PC-9 (cell line): ENCODE data around the gene USP38.

Experiments used
- EZH2 ChIP-seq: fragments of 200-600 bp; sonication (generic); IDR thresholded peaks from 2 replicates; pipeline ENCODE4 v1.8.0; 2017; ENCODE audit warnings: antibody characterized with exemption, low read depth
- TF ChIP-seq, protein P1 (sequence below): fragments of 200-600 bp; sonication (generic); conservative IDR thresholded peaks from 2 replicates; pipeline ENCODE4 v1.6.1; 2017; ENCODE audit warnings: mixed run types, antibody characterized with exemption, mild to moderate bottlenecking, moderate library complexity

DNA sequence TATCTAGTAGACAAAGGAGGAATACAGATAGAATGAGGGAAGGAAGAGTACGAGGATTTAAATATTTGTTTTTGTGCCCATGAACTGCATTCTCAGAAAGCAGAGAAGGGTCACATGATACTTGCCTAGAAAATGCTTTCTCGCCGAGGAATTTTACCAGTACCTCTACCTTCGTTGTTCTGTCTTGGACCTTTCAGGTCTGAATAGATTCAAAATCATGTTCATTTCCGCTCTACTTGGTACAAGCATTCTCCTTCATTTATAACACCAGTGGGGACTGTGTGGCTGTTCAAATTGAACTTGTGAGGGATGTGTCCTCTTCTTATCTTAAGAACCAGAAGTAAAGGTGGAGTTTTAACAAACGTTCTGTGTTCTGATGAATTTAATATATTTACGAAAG, 1.9 kb downstream of the USP38 start:
- TF ChIP-seq, protein P1, sequence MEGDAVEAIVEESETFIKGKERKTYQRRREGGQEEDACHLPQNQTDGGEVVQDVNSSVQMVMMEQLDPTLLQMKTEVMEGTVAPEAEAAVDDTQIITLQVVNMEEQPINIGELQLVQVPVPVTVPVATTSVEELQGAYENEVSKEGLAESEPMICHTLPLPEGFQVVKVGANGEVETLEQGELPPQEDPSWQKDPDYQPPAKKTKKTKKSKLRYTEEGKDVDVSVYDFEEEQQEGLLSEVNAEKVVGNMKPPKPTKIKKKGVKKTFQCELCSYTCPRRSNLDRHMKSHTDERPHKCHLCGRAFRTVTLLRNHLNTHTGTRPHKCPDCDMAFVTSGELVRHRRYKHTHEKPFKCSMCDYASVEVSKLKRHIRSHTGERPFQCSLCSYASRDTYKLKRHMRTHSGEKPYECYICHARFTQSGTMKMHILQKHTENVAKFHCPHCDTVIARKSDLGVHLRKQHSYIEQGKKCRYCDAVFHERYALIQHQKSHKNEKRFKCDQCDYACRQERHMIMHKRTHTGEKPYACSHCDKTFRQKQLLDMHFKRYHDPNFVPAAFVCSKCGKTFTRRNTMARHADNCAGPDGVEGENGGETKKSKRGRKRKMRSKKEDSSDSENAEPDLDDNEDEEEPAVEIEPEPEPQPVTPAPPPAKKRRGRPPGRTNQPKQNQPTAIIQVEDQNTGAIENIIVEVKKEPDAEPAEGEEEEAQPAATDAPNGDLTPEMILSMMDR = no peak
- TF ChIP-seq EZH2 = no peak
